GM21526 (cell line): ENCODE data around the gene CTRL.

ENCODE experiments used
- ATAC-seq: cut with Tn5 transposase; IDR thresholded peaks from one replicate; pipeline ENCODE4 v1.9.1; 2021; ENCODE audit warnings: moderate library complexity; ENCODE audit not compliant: unreplicated experiment, low FRiP score

CTRL gene

DNA sequence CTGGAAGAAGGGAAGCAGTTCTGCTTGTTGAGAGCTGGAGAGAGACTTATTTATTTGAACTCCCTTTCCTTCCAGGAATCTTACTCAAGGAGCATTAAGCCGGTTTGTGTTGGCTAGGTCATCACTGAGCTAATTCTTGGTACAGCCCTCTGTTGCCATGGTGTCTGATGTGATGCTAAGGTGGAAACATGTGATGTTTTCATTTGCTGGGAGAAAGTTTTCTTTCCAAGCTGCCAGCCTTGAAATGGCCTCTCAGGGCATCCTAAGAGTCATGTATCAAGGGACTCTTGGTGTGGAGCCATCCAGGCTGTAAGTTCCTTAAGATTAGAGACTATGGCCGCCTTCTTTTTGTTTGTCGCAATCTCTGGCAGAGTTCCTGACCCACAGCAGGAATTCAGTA lies 34.4 kb downstream of the CTRL start:
- ATAC-seq: no peak

- ATAC-seq: no peak
These were observed 37.8 kb downstream of the CTRL start for GRCh38 chr16:67893743-67894399.

DNA sequence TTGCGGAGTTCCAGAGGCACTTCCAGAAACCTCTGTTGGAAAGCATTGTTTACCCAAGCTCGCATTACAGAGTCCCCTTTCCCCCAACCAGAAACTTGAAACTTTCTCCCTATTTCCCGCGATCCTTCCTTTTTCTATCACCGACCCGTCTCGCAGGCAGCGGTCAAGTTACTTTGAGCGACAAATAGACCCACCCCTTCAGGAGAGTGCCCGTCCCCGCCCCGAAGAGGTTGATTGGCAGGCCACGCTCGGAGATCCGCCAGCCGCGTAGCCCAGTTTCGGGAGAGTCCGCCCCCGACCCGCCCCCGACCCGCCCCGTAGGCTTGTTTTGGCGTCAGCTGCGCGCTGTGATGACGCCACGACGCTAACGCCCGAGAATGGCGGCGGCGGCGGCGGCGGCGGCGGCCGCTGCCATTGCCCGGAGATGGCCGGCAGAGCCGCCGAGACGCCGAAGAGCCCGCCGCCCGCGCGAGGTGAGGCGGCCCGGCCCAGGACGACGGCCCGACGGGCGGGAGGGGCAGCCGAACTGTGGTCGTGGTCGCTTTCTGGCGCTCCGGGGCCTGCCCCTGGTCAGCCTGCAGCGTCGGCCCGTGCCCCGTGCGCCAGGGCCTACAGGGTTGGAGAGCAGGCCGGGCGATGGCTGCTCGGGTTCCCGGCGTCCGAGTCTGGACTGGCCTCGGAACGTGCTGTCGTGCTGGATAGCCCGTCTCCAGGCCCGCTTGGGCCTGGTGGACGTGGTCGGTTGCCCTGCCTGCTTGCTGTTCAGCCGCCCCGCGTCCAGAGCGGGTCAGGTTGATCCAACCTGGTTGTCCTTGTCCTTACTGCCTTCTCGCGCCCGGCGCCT lies 38.5 kb downstream of the CTRL start, which contains the start of gene PSKH1:
TSS of gene PSKH1 (plus strand) at position 356 of the 844 bp plus-strand sequence. CDS start 15,496 bp downstream, outside the sequence.
- ATAC-seq: peak; percentile 87

GRCh38 chr16:67892375-67892774 lies 39.3 kb downstream of the CTRL start:
- no peak for ATAC-seq

GRCh38 chr16:67888331-67888730 lies 43.3 kb downstream of the CTRL start:
- no peak for ATAC-seq

GRCh38 chr16:67886387-67886786 lies 45.3 kb downstream of the CTRL start:
- ATAC-seq: no peak

GRCh38 chr16:67885976-67886375 lies 45.7 kb downstream of the CTRL start:
- ATAC-seq: no peak

DNA sequence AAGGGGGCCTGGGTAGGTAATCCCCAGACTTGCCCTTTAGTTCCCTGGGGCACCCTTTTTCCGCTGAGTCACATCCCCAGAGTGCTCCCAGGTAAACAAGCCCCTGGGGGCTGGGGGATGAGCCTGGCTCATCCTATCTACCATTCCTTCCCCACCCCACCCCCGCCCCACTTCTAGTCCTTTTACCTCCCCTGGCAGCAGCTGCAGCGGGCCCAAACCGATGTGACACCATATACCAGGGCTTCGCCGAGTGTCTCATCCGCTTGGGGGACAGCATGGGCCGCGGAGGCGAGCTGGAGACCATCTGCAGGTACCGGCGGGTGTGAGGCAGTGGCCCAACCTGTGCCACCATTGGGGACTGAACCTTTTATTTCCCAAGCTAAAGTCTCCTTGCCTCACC lies 46.1 kb downstream of the CTRL start:
- no peak for ATAC-seq

DNA sequence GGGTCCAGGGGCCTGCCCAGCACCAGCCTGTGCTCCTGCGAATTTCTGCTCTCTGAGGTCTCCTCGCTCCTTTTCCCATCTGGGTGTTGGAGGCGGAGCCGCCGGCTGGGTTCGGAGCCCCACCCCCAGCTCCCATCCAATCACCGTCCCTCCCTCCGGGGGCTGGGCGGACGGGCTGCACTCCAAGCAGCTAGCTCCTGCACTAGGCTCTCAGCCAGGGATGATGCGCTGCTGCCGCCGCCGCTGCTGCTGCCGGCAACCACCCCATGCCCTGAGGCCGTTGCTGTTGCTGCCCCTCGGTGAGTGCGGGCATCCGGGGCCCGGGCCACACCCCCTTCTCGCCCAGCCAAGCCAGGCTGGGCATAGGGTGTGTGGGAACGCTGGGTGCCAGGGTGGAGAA lies 47.0 kb downstream of the CTRL start, which contains the start of gene NRN1L:
TSS of gene NRN1L (plus strand) at position 202 of the 400 bp plus-strand sequence. CDS start at position 221, 19 bp downstream.
- ATAC-seq: no peak

DNA sequence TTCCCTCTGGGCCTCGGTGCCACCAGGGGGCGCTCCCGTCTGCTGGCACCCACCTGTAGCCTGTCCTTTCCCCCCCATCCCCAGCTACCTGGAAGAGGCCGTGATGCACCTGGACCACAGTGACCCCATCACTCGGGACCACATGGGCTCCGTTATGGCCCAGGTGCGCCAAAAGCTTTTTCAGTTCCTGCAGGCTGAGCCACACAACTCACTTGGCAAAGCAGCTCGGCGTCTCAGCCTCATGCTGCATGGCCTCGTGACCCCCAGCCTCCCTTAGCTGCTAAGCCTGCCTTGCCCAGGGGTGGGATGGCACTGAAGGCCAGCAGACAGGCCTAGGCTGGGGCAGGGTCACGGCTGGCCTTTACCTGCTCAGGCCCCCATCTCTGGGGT lies 47.8 kb downstream of the CTRL start:
- ATAC-seq: no peak

DNA sequence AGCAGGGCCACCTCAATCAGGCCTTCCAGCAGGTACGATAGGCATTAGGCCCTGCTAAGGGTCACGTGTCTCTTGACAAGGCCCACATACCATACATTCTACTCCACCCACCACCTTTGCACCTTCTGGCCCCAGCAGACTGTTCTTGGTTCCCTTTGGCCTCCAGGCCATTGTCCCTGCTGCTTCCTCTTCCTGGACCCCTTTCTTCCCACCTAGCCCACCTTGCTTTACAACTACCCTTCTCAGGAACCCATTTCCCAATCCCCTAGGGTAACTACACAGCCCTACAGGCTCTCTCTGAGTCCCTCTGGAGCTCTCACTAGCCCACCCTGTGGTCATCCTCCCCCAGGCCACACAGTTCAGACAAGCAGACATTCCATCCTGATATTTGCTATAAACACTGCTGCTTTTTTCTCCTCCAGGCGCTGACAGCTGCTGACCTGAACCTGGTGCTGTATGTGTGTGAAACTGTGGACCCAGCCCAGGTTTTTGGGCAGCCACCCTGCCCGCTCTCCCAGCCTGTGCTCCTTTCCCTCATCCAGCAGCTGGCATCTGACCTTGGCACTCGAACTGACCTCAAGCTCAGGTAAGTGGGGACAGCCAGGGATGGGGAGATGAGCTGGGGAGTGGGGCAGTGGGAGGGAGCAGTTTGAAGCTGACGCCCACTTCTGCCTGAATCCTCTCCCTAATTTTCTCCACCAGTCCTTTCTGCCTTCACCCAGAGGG lies 48.4 kb downstream of the CTRL start:
- no peak for ATAC-seq

GRCh38 chr16:67882374-67883145 lies 49.1 kb downstream of the CTRL start:
- no peak for ATAC-seq

GRCh38 chr16:67881621-67882161 lies 50.0 kb downstream of the CTRL start:
- ATAC-seq: no peak

GRCh38 chr16:67880584-67880983 lies 51.1 kb downstream of the CTRL start:
- no peak for ATAC-seq

DNA sequence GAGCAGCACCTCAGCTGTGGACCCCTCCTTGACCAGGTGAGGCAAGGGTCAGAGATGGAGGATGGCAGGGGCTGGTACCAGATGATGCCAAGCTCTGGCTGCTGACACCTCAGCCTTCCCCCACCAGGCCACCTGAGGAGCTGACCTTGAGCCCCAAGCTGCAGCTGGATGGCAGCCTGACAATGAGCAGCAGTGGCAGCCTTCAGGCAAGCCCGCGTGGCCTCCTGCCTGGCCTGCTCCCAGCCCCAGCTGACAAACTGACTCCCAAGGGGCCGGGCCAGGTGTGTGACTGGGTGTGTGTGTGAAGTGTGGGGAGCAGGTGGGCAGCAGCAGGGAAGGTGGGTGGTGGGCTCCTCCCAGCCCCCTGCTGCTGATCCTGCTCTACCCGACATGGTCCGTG lies 51.7 kb downstream of the CTRL start:
- no peak for ATAC-seq
